A673 (cell line): ENCODE measurements around the gene GALNT2.

Experiments
- EZH2 ChIP-seq: fragments of 200-600 bp; sonication (generic); IDR thresholded peaks from 2 replicates; pipeline ENCODE4 v1.6.1; 2017; ENCODE audit warnings: borderline replicate concordance, low read depth, mild to moderate bottlenecking, mixed read lengths, antibody characterized with exemption, low read length; ENCODE audit not compliant: poor library complexity, severe bottlenecking
- TF ChIP-seq, protein P1 (sequence below): fragments of 300-800, 200-600 bp; sonication (generic); conservative IDR thresholded peaks from 2 replicates; pipeline ENCODE4 v1.5.1; 2017; ENCODE audit warnings: low read depth, mild to moderate bottlenecking, antibody characterized with exemption, low read length, moderate library complexity, mixed read lengths

DNA sequence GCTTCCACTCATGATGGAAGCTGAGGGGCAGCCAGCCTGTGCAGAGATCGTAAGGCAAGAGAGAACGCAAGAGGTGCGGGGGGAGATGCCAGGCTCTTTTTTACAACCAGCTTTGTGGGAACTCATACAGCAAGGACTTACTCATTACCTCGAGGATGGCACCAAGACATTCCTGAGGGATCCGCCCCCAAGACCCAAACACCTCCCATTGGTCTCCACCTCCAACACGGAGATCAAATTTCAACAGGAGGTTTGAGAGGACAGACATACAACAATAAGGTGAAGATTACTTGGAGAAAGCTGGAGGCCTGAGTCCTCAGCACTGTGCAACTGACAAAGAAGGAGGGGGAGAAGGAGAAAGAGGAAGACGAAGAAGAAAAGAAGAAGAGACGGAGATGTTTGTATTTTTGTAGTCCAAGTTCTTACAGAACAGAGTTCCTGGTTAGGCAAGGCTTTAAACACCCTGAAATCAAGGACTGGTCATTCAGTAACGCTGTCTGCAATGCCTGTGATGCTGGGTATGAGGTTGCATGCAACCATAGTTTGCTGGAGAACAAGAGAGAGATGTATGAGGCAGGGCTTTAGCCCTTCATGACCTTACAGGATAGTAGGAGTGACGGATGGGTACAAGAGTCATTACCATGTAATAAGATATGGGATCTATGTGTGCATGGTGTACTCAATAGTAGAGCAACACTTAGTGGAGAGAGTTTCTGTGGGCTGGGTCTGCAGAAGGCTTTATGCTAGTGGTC, 19.7 kb upstream of the GALNT2 start:
- TF ChIP-seq, protein P1, sequence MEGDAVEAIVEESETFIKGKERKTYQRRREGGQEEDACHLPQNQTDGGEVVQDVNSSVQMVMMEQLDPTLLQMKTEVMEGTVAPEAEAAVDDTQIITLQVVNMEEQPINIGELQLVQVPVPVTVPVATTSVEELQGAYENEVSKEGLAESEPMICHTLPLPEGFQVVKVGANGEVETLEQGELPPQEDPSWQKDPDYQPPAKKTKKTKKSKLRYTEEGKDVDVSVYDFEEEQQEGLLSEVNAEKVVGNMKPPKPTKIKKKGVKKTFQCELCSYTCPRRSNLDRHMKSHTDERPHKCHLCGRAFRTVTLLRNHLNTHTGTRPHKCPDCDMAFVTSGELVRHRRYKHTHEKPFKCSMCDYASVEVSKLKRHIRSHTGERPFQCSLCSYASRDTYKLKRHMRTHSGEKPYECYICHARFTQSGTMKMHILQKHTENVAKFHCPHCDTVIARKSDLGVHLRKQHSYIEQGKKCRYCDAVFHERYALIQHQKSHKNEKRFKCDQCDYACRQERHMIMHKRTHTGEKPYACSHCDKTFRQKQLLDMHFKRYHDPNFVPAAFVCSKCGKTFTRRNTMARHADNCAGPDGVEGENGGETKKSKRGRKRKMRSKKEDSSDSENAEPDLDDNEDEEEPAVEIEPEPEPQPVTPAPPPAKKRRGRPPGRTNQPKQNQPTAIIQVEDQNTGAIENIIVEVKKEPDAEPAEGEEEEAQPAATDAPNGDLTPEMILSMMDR: no peak
- no peak for TF ChIP-seq EZH2
